NCI-H524 treated with DMSO at 0.1 percent for 48 hours (cell line): ENCODE results near the gene PHTF2.

Source experiments
- DNase-seq: peaks from one replicate; lab custom pipeline; 2025; lab: John Stamatoyannopoulos, UW

Gene PHTF2

GRCh38 chr7:77931841-77932240 lies 133.3 kb downstream of the PHTF2 start:
- DNase-seq: no peak

GRCh38 chr7:77933394-77933793 lies 134.8 kb downstream of the PHTF2 start:
- DNase-seq: no peak

GRCh38 chr7:77935652-77936348 lies 137.2 kb downstream of the PHTF2 start:
- DNase-seq: no peak

GRCh38 chr7:77940647-77941046 lies 142.1 kb downstream of the PHTF2 start:
- no peak for DNase-seq

- DNase-seq: no peak
These were observed 143.9 kb downstream of the PHTF2 start for GRCh38 chr7:77942431-77942830.

- no peak for DNase-seq
These were observed 145.9 kb downstream of the PHTF2 start for GRCh38 chr7:77944183-77945182.

GRCh38 chr7:77950548-77950947 lies 152.0 kb downstream of the PHTF2 start:
- no peak for DNase-seq

GRCh38 chr7:77954773-77955555 lies 156.4 kb downstream of the PHTF2 start:
- no peak for DNase-seq

GRCh38 chr7:77958436-77958835 lies 159.9 kb downstream of the PHTF2 start:
- DNase-seq: no peak

GRCh38 chr7:77959080-77959479 lies 160.5 kb downstream of the PHTF2 start:
- no peak for DNase-seq

- no peak for DNase-seq
These were observed 161.8 kb downstream of the PHTF2 start for GRCh38 chr7:77960336-77960735.

- no peak for DNase-seq
These were observed 168.9 kb downstream of the PHTF2 start for GRCh38 chr7:77967429-77967828.

- no peak for DNase-seq
These were observed 173.2 kb downstream of the PHTF2 start for GRCh38 chr7:77971726-77972125.

GRCh38 chr7:77975672-77976480 lies 177.3 kb downstream of the PHTF2 start:
- no peak for DNase-seq

- DNase-seq: no peak
These were observed 180.6 kb downstream of the PHTF2 start for GRCh38 chr7:77979219-77979618.

GRCh38 chr7:77980087-77980713 lies 181.6 kb downstream of the PHTF2 start:
- DNase-seq: no peak

- DNase-seq: no peak
These were observed 184.5 kb downstream of the PHTF2 start for GRCh38 chr7:77982926-77983550.

GRCh38 chr7:77983973-77984372 lies 185.4 kb downstream of the PHTF2 start:
- no peak for DNase-seq

GRCh38 chr7:77985232-77985973 lies 186.8 kb downstream of the PHTF2 start:
- DNase-seq: no peak

- DNase-seq: no peak
These were observed 187.4 kb downstream of the PHTF2 start for GRCh38 chr7:77985974-77986339.
